Mucosa of stomach (tissue), 1 donor: Measurements from ENCODE around the gene SSR1.

Source experiments
- H3K27me3 ChIP-seq: one replicate; pipeline ENCODE4 v1.7.0; 2013; ENCODE audit warnings: mild to moderate bottlenecking, low read length; ENCODE audit not compliant: control insufficient read depth, insufficient read depth
- H3K36me3 ChIP-seq: one replicate; pipeline ENCODE4 v1.7.0; 2013; ENCODE audit warnings: low read length; ENCODE audit not compliant: control insufficient read depth, insufficient read depth
- H3K4me1 ChIP-seq: one replicate; pipeline ENCODE4 v1.7.0; 2013; ENCODE audit warnings: mild to moderate bottlenecking, low read length; ENCODE audit not compliant: control insufficient read depth, insufficient read depth
- H3K4me3 ChIP-seq: one replicate; pipeline ENCODE4 v1.7.0; 2013; ENCODE audit warnings: low read length
- H3K9ac ChIP-seq: one replicate; pipeline ENCODE4 v1.7.0; 2013; ENCODE audit warnings: mild to moderate bottlenecking, low read length, moderate library complexity
- H3K9me3 ChIP-seq: one replicate; pipeline ENCODE4 v1.7.0; 2013; ENCODE audit warnings: mild to moderate bottlenecking, low read length, moderate library complexity; ENCODE audit not compliant: control insufficient read depth
- donor health status: Pancreatic carcinoma.

Gene SSR1

GRCh38 chr6:7222197-7222596, 90.8 kb downstream of the SSR1 start:
- Histone ChIP-seq H3K4me1 (peaks cover 16% of the 10 kb centered on the region), H3K4me3 (no peak overlapping the region), H3K9me3 (no peaks in the 10 kb centered on the region), H3K9ac (no peak overlapping the region), H3K27me3 (no peaks in the 10 kb centered on the region), H3K36me3 (no peaks in the 10 kb centered on the region)

- Histone ChIP-seq H3K27me3 (no peaks in the 10 kb centered on the region), H3K36me3 (no peaks in the 10 kb centered on the region), H3K4me3 (no peak overlapping the region), H3K9me3 (no peaks in the 10 kb centered on the region), H3K9ac (no peak overlapping the region), H3K4me1 (peaks cover 16% of the 10 kb centered on the region)
Observed at GRCh38 chr6:7219310-7219709, 93.7 kb downstream of the SSR1 start.

GRCh38 chr6:7218406-7218988, 94.5 kb downstream of the SSR1 start:
- H3K4me3 ChIP-seq: no peak overlapping the region
- H3K9me3 ChIP-seq: no peaks in the 10 kb centered on the region
- H3K4me1 ChIP-seq: peaks cover 16% of the 10 kb centered on the region
- H3K27me3 ChIP-seq: no peaks in the 10 kb centered on the region
- no peak overlapping the region for H3K9ac ChIP-seq
- no peaks in the 10 kb centered on the region for H3K36me3 ChIP-seq
